Smooth muscle cell (in vitro differentiated cells): Measurements from ENCODE around the gene EHD2. TPM values are rescaled to one million over a fixed set of nuclear protein-coding genes. Genes with fewer than 3 reads are reported as not detected.

Source experiments
- DNase-seq: peaks from one replicate; lab custom pipeline; 2025; ENCODE audit not compliant: unreplicated experiment; lab: John Stamatoyannopoulos, UW
- H2AFZ ChIP-seq: fragments of 200-600 bp; sonication (generic); 2 replicates; pipeline ENCODE4 v1.6.0; 2016; ENCODE audit warnings: antibody characterized with exemption, low read depth, mild to moderate bottlenecking
- H3F3A ChIP-seq: fragments of 200-600 bp; sonication (generic); 2 replicates; pipeline ENCODE4 v1.6.0; 2017; ENCODE audit warnings: antibody characterized with exemption, low read depth
- H3K27ac ChIP-seq: fragments of 200-600 bp; sonication (generic); 2 replicates; pipeline ENCODE4 v1.5.1; 2016; ENCODE audit warnings: low read depth, mild to moderate bottlenecking
- H3K27me3 ChIP-seq: fragments of 200-600 bp; sonication (generic); 2 replicates; pipeline ENCODE4 v1.6.1; 2016; ENCODE audit warnings: low read depth, mild to moderate bottlenecking
- H3K36me3 ChIP-seq: fragments of 200-600 bp; sonication (generic); 2 replicates; pipeline ENCODE4 v1.5.1; 2016; ENCODE audit warnings: low read depth
- H3K4me1 ChIP-seq: fragments of 200-600 bp; sonication (generic); 2 replicates; pipeline ENCODE4 v1.5.1; 2016; ENCODE audit warnings: low read depth
- H3K4me2 ChIP-seq: fragments of 200-600 bp; sonication (generic); 2 replicates; pipeline ENCODE4 v1.6.0; 2016; ENCODE audit warnings: mild to moderate bottlenecking
- H3K4me3 ChIP-seq: fragments of 200-600 bp; sonication (generic); 2 replicates; pipeline ENCODE4 v1.5.1; 2016; ENCODE audit warnings: mild to moderate bottlenecking
- H3K79me2 ChIP-seq: fragments of 200-600 bp; sonication (generic); 2 replicates; pipeline ENCODE4 v1.6.0; 2016; ENCODE audit warnings: low read depth, mild to moderate bottlenecking
- H3K9ac ChIP-seq: fragments of 200-600 bp; sonication (generic); 2 replicates; pipeline ENCODE4 v1.6.0; 2016; ENCODE audit warnings: low read depth
- H3K9me3 ChIP-seq: fragments of 200-600 bp; sonication (generic); replicated peaks from 2 replicates; pipeline ENCODE4 v1.5.1; 2016; ENCODE audit warnings: low read depth
- H4K20me1 ChIP-seq: fragments of 200-600 bp; sonication (generic); 2 replicates; pipeline ENCODE4 v1.6.0; 2016; ENCODE audit warnings: low read depth
- CTCF ChIP-seq: fragments of 200-600 bp; sonication (generic); IDR thresholded peaks from 2 replicates; pipeline ENCODE4 v1.5.1; 2017; ENCODE audit warnings: borderline replicate concordance, mild to moderate bottlenecking, antibody characterized with exemption; ENCODE audit not compliant: insufficient read depth, poor library complexity, severe bottlenecking
- WGBS: methylation state at CpG from one replicate; pipeline ENCODE4 v1.1.7; 2016; ENCODE audit warnings: low lambda C conversion rate; 5-methylcytosine and 5-hydroxymethylcytosine counted together
- polyA plus RNA-seq: library from polyadenylated mRNA; unstranded; fragments of >200 nt; fragmentation: Nextera tagmentation; extraction: Ambion mirVana; gene quantifications from 2 replicates; pipeline ENCODE4 v1.2.1, GENCODE V29; 2016
- total RNA-seq: library from RNA; depleted of rRNA; stranded (reverse); fragments of >200 nt; gene quantifications from 2 replicates; pipeline ENCODE4 v1.2.3, GENCODE V29; 2014

EHD2 gene
- total and polyA plus RNA-seq, 2 experiments from 2014 or later, result 65.6 to 200 TPM

GRCh38 chr19:47719047-47719859 is 6.0 kb downstream of the EHD2 start:
- WGBS, result 0% methylated on average over 11 of the region's 26 CpGs
- no peaks in the 10 kb centered on the region for H3K4me1 ChIP-seq

GRCh38 chr19:47720669-47721422 is 7.6 kb downstream of the EHD2 start:
- Histone ChIP-seq H3K9ac (no peak overlapping the region), H3K4me2 (peak overlapping the region; percentile 70), H4K20me1 (peaks cover 39% of the 10 kb centered on the region), H3F3A (peaks cover 39% of the 10 kb centered on the region), H3K4me1 (no peaks in the 10 kb centered on the region), H3K27me3 (no peaks in the 10 kb centered on the region), H3K4me3 (no peak overlapping the region), H3K9me3 (no peaks in the 10 kb centered on the region), H3K27ac (peak overlapping the region; percentile 96), H3K79me2 (peaks cover 46% of the 10 kb centered on the region), H2AFZ (no peak overlapping the region), H3K36me3 (no peaks in the 10 kb centered on the region)
- no peak for DNase-seq
- TF ChIP-seq CTCF, result no peak
- 95% methylated on average over 14 of the region's 14 CpGs for whole genome bisulfite sequencing

More at GRCh38 chr19:47719047-47719859, 6.0 kb downstream of the EHD2 start:
- Histone ChIP-seq H3F3A (peaks cover 39% of the 10 kb centered on the region), H3K4me2 (peak overlapping the region; percentile 70), H3K36me3 (no peaks in the 10 kb centered on the region), H3K9ac (peak overlapping the region; percentile 55), H3K27ac (peak overlapping the region; percentile 92), H3K27me3 (no peaks in the 10 kb centered on the region), H4K20me1 (peaks cover 39% of the 10 kb centered on the region), H3K9me3 (no peaks in the 10 kb centered on the region), H2AFZ (no peak overlapping the region), H3K79me2 (peaks cover 51% of the 10 kb centered on the region), H3K4me3 (peak overlapping the region; percentile 10)
- DNase-seq, result peak; percentile 87
- no peak for TF ChIP-seq CTCF

GRCh38 chr19:47723581-47723940 is 10.3 kb downstream of the EHD2 start:
- DNase-seq, result no peak
- peaks cover 31% of the 10 kb centered on the region for H3F3A ChIP-seq
- H3K4me2 ChIP-seq, result peak overlapping the region; percentile 69
- H3K4me1 ChIP-seq, result no peaks in the 10 kb centered on the region
- H3K4me3 ChIP-seq, result no peak overlapping the region
- no peaks in the 10 kb centered on the region for H3K9me3 ChIP-seq
- TF ChIP-seq CTCF, result no peak
- H4K20me1 ChIP-seq, result peaks cover 48% of the 10 kb centered on the region
- no peak overlapping the region for H2AFZ ChIP-seq
- peak overlapping the region; percentile 96 for H3K27ac ChIP-seq
- H3K36me3 ChIP-seq, result no peaks in the 10 kb centered on the region
- peaks cover 40% of the 10 kb centered on the region for H3K79me2 ChIP-seq
- peak overlapping the region; percentile 33 for H3K9ac ChIP-seq
- no peaks in the 10 kb centered on the region for H3K27me3 ChIP-seq
- WGBS, result 20% methylated on average over 7 of the region's 7 CpGs
